ENCODE results near the gene FBL.
A peak's percentile ranks its signal among the peaks of the same experiment; 100 is the strongest.
"Not testable (repeated sequence)": the region's sequence is repeated elsewhere in the genome, so short reads cannot be mapped to it uniquely, and the experiment has no call there.

Gene FBL

GRCh38 chr19:39880241-39880640, 34.1 kb upstream of the FBL start:
- H3K4me3 Mint-ChIP-seq; H3K36me3 Mint-ChIP-seq; H3K9me3 Mint-ChIP-seq (ENCODE audit: low read depth); H3K27ac Mint-ChIP-seq; H3K27me3 Mint-ChIP-seq; H3K4me1 Mint-ChIP-seq (ENCODE audit: low read depth): not testable (repeated sequence)

DNA sequence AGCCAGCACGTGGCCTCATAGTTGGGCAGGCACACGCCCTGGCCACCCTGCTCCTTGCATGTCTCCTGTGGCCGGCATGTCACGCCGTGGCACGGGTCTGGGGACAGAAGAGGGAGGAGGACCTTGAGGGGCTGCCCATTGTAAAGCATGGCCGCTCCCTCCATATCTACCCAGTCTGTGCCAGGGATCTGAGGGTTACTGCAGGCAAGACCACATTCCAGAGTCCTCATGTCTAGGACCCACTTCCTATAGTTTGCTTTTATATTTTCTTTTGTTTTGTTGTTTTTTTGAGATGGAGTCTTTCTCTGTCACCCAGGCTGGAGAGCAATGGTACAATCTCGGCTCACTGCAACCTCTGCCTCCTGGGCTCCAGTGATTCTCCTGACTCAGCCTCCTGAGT, 33.6 kb upstream of the FBL start:
- H3K27ac Mint-ChIP-seq; H3K4me3 Mint-ChIP-seq; H3K27me3 Mint-ChIP-seq; H3K9me3 Mint-ChIP-seq (ENCODE audit: low read depth); H3K36me3 Mint-ChIP-seq; H3K4me1 Mint-ChIP-seq (ENCODE audit: low read depth): not testable (repeated sequence)

- not testable (repeated sequence) for H3K4me1 Mint-ChIP-seq (ENCODE audit: low read depth); H3K9me3 Mint-ChIP-seq (ENCODE audit: low read depth); H3K4me3 Mint-ChIP-seq; H3K27me3 Mint-ChIP-seq; H3K36me3 Mint-ChIP-seq
- peak overlapping the region; percentile 46 for H3K27ac Mint-ChIP-seq
Observed at GRCh38 chr19:39878866-39879265, 32.7 kb upstream of the FBL start.

DNA sequence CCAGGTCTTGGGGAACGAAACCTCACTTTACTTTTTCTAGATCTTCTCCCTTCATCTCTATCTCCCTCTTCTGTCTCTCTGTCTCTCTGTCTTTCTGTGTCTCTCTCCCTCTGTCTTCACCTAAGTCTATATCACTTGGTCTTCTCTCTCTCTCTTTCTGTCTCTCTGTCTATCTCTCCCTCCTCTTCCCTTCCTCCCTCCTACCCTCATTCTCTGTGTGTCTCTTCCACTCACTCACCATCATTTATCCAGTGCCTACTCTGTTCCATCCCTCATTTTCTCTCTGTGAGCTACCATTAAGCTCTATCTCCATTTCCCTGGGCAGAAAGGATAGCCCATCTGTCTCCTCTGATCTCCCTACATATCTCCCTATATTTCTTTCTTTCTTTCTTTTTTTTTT, 32.2 kb upstream of the FBL start:
- Mint-ChIP-seq H3K27me3 (no peaks in the 10 kb centered on the region), H3K27ac (no peak overlapping the region), H3K4me3 (no peak overlapping the region), H3K36me3 (no peaks in the 10 kb centered on the region), H3K4me1 (ENCODE audit: low read depth) (no peaks in the 10 kb centered on the region), H3K9me3 (ENCODE audit: low read depth) (no peaks in the 10 kb centered on the region)

DNA sequence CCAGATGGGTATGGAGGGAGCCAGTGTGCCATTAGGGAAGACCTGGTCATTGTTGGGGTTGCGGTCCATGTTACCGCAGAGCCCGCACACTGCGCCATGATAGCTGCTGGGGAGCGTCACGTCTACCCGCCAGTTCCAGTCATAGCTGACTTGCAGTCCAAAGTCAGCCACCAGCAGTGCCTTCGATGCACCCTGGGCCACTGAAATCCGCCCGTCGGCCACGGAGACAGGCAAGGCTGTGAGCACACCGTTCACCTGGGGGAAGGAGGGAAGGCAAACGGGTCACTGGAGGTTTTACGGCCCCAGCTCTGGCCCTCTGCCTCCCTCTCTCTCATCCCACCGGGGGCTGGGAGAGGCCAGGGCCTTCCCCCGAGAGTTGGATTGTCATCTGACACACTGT, 31.8 kb upstream of the FBL start:
- H3K27ac Mint-ChIP-seq; H3K4me1 Mint-ChIP-seq (ENCODE audit: low read depth); H3K27me3 Mint-ChIP-seq; H3K9me3 Mint-ChIP-seq (ENCODE audit: low read depth); H3K4me3 Mint-ChIP-seq; H3K36me3 Mint-ChIP-seq: not testable (repeated sequence)

- not testable (repeated sequence) for H3K27ac Mint-ChIP-seq; H3K27me3 Mint-ChIP-seq; H3K9me3 Mint-ChIP-seq (ENCODE audit: low read depth); H3K4me3 Mint-ChIP-seq; H3K4me1 Mint-ChIP-seq (ENCODE audit: low read depth); H3K36me3 Mint-ChIP-seq
Observed at GRCh38 chr19:39877488-39877887, 31.3 kb upstream of the FBL start.

DNA sequence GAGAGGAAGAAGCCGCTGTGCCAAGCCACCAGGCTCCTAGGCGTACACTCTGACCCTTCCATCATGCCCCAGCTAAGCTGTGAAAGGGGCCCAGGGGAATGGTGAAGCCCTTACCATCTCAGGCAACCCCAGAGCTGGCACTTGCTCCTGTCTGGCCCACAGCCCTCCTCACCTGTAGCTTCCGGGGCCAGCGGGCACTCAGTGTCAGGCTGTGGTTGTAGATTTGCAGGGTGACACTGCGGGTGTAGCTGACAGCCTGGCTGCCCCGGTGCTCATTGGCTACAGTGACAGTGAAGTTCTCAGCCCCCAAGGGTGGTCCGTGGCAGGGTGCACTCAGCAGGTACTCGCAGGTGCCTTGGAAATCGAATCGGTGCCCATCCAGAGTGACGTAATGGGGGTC, 30.3 kb upstream of the FBL start:
- H3K36me3 Mint-ChIP-seq; H3K9me3 Mint-ChIP-seq (ENCODE audit: low read depth); H3K4me3 Mint-ChIP-seq; H3K4me1 Mint-ChIP-seq (ENCODE audit: low read depth); H3K27me3 Mint-ChIP-seq; H3K27ac Mint-ChIP-seq: not testable (repeated sequence)

DNA sequence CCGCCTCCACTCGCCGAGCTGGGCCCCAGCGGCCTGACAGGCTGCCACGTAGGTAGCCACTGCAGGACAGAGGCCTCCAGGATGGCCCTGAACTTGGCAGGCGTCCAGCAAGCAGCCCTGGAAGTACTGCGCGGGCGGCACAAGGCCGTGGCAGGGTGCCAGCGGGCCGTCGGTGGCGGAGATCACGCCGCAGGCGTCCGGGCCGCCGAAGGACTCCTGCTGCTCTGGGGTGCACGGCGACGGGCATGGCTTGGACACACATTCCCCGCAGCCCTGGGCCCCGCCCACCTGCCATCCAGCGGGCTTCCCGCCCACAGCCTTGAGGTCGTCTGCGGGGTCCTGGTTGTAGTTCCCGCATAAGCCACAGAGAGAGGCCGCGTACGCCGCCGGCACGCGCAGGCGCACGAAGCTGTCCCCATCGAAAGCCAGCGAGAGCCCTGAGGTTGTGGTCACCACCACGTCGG, 29.3 kb upstream of the FBL start:
- H3K27me3 Mint-ChIP-seq; H3K9me3 Mint-ChIP-seq (ENCODE audit: low read depth); H3K4me1 Mint-ChIP-seq (ENCODE audit: low read depth); H3K27ac Mint-ChIP-seq; H3K4me3 Mint-ChIP-seq; H3K36me3 Mint-ChIP-seq: not testable (repeated sequence)

DNA sequence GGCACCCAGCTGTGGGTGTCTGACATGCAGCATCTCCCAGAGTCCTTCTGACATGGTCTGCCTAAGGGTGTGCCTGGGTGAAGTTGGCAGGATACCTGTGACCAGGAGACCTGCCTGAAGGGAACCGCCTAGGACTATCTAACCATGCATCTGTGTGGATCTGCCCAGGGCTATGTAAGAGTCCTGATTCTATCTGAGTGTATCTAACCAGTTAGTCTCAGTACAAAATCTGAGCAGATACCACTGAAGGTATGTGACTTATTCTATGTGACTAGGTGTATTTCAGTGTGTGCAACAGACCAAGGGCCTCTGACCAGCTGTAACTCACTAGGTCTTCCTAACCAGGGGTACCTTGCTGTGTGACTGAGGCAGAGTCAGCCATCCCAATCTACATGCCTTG, 28.2 kb upstream of the FBL start:
- Mint-ChIP-seq H3K36me3 (no peaks in the 10 kb centered on the region), H3K27me3 (no peaks in the 10 kb centered on the region)

GRCh38 chr19:39873385-39873784, 27.2 kb upstream of the FBL start:
- Mint-ChIP-seq H3K9me3 (ENCODE audit: low read depth) (no peaks in the 10 kb centered on the region), H3K27ac (no peak overlapping the region), H3K27me3 (no peaks in the 10 kb centered on the region), H3K36me3 (no peaks in the 10 kb centered on the region), H3K4me1 (ENCODE audit: low read depth) (no peaks in the 10 kb centered on the region), H3K4me3 (no peak overlapping the region)

More for the DNA sequence above, 28.2 kb upstream of the FBL start:
- no peak overlapping the region for H3K27ac Mint-ChIP-seq
- H3K4me1 Mint-ChIP-seq (ENCODE audit: low read depth), result no peaks in the 10 kb centered on the region
- no peaks in the 10 kb centered on the region for H3K9me3 Mint-ChIP-seq (ENCODE audit: low read depth)
- H3K4me3 Mint-ChIP-seq, result no peak overlapping the region

- H3K27me3 Mint-ChIP-seq, result no peaks in the 10 kb centered on the region
- H3K4me3 Mint-ChIP-seq, result no peak overlapping the region
- no peak overlapping the region for H3K27ac Mint-ChIP-seq
- H3K9me3 Mint-ChIP-seq (ENCODE audit: low read depth), result no peaks in the 10 kb centered on the region
- H3K4me1 Mint-ChIP-seq (ENCODE audit: low read depth), result no peaks in the 10 kb centered on the region
- H3K36me3 Mint-ChIP-seq, result no peaks in the 10 kb centered on the region
Observed at GRCh38 chr19:39871886-39872866, 26.0 kb upstream of the FBL start.

DNA sequence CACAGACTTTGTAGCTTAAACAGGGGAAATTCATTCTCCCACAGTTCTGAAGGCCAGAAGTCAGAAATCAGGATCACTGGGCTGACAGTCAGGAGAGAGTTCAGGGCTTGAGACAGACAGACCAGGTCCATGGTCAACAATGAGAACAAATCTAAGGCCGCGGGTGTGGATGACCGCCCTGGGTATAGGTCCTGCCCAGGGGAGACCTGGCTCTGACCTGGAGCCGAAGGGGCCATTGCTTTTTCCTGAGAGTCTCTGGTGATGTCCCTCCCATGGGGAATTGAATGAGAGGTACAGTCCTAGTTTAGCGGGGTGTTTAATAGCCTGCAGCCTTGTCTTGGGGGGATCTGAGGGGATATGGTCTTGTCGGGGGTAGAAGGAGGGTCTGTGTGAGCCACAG, 25.2 kb upstream of the FBL start:
- H3K4me3 Mint-ChIP-seq, result no peak overlapping the region
- no peaks in the 10 kb centered on the region for H3K36me3 Mint-ChIP-seq
- no peaks in the 10 kb centered on the region for H3K4me1 Mint-ChIP-seq (ENCODE audit: low read depth)
- H3K27ac Mint-ChIP-seq, result no peak overlapping the region
- no peaks in the 10 kb centered on the region for H3K9me3 Mint-ChIP-seq (ENCODE audit: low read depth)
- no peaks in the 10 kb centered on the region for H3K27me3 Mint-ChIP-seq

- Mint-ChIP-seq H3K27me3 (no peaks in the 10 kb centered on the region), H3K9me3 (ENCODE audit: low read depth) (no peaks in the 10 kb centered on the region), H3K4me1 (ENCODE audit: low read depth) (no peaks in the 10 kb centered on the region), H3K4me3 (no peak overlapping the region), H3K27ac (no peak overlapping the region), H3K36me3 (no peaks in the 10 kb centered on the region)
Observed at GRCh38 chr19:39870171-39870971, 24.2 kb upstream of the FBL start.

DNA sequence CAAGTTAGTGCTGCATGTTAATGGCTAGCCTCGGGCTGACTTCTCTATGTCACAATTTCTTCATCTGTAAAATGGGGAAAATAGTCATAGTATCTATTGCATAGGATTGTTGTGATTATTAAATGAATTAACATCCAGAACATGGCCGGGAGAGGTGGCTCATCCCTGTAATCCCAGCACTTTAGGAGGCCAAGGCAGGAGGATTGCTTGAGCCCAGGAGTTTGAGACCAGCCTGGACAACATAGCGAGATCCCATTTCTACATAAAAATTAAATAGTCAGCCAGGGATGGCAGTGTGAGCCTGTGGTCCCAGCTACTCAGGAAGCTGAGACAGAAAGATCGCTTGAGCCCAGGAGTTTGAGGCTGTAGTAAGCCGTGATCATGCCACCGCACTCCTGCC, 21.8 kb upstream of the FBL start:
- Mint-ChIP-seq H3K36me3 (peaks cover 2% of the 10 kb centered on the region), H3K27ac (no peak overlapping the region), H3K9me3 (ENCODE audit: low read depth) (no peaks in the 10 kb centered on the region), H3K27me3 (no peaks in the 10 kb centered on the region), H3K4me3 (no peak overlapping the region), H3K4me1 (ENCODE audit: low read depth) (no peaks in the 10 kb centered on the region)

DNA sequence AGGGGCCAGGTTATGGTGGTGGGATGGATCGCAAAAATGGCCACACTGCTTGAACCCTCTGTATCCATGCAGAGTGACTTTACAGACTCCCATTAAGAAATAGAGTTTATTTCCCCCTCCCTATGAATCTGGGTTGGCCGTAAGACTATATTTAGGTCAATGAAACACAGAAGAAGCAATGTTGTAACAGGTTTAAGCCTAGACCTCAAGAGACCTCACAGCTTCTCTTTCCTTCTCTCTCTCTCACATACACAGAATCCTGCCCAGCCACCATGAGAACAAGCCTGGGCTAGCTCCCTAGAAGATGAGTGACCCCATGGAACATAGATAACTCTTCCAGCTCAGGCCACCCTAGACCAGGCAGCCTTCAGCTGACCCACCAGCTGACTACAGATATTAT, 21.0 kb upstream of the FBL start:
- H3K27ac Mint-ChIP-seq, result no peak overlapping the region
- peaks cover 2% of the 10 kb centered on the region for H3K36me3 Mint-ChIP-seq
- H3K27me3 Mint-ChIP-seq, result no peaks in the 10 kb centered on the region
- H3K4me1 Mint-ChIP-seq (ENCODE audit: low read depth), result no peaks in the 10 kb centered on the region
- H3K9me3 Mint-ChIP-seq (ENCODE audit: low read depth), result no peaks in the 10 kb centered on the region
- H3K4me3 Mint-ChIP-seq, result no peak overlapping the region

Measured in activated naive CD8-positive, alpha-beta T cell (primary cell).